GM19452 (cell line): ENCODE measurements around the gene EYA4.
"Not testable (repeated sequence)": the region's sequence is repeated elsewhere in the genome, so short reads cannot be mapped to it uniquely, and the experiment has no call there.

ENCODE experiments used
- ATAC-seq: cut with Tn5 transposase; IDR thresholded peaks from one replicate; pipeline ENCODE4 v1.9.1; 2021; ENCODE audit not compliant: unreplicated experiment

Gene EYA4

GRCh38 chr6:133396233-133396983 is 155.3 kb downstream of the EYA4 start:
- no peak for ATAC-seq

GRCh38 chr6:133396984-133397348 is 155.8 kb downstream of the EYA4 start:
- no peak for ATAC-seq

GRCh38 chr6:133397601-133398000 is 156.4 kb downstream of the EYA4 start:
- not testable (repeated sequence) for ATAC-seq

GRCh38 chr6:133399426-133399825 is 158.3 kb downstream of the EYA4 start:
- ATAC-seq, result no peak

GRCh38 chr6:133404151-133404550 is 163.0 kb downstream of the EYA4 start:
- no peak for ATAC-seq

GRCh38 chr6:133404728-133405127 is 163.6 kb downstream of the EYA4 start:
- ATAC-seq, result no peak

GRCh38 chr6:133407320-133408100 is 166.4 kb downstream of the EYA4 start:
- no peak for ATAC-seq

GRCh38 chr6:133408132-133408531 is 167.0 kb downstream of the EYA4 start:
- ATAC-seq, result no peak

GRCh38 chr6:133408543-133408942 is 167.4 kb downstream of the EYA4 start:
- no peak for ATAC-seq

- ATAC-seq, result no peak
Observed at GRCh38 chr6:133410638-133411435, 169.7 kb downstream of the EYA4 start.

- ATAC-seq, result no peak
Observed at GRCh38 chr6:133411757-133412156, 170.6 kb downstream of the EYA4 start.

GRCh38 chr6:133415262-133415661 is 174.1 kb downstream of the EYA4 start:
- no peak for ATAC-seq

GRCh38 chr6:133418108-133418507 is 177.0 kb downstream of the EYA4 start:
- ATAC-seq, result no peak

- no peak for ATAC-seq
Observed at GRCh38 chr6:133423242-133423641, 182.1 kb downstream of the EYA4 start.

- no peak for ATAC-seq
Observed at GRCh38 chr6:133424359-133424758, 183.2 kb downstream of the EYA4 start.

- no peak for ATAC-seq
Observed at GRCh38 chr6:133426038-133426437, 184.9 kb downstream of the EYA4 start.

- no peak for ATAC-seq
Observed at GRCh38 chr6:133428295-133428694, 187.1 kb downstream of the EYA4 start.

- no peak for ATAC-seq
Observed at GRCh38 chr6:133430530-133430929, 189.4 kb downstream of the EYA4 start.

GRCh38 chr6:133431031-133431430 is 189.9 kb downstream of the EYA4 start:
- no peak for ATAC-seq

- ATAC-seq, result no peak
Observed at GRCh38 chr6:133432021-133432989, 191.1 kb downstream of the EYA4 start.
